CD4-positive, alpha-beta memory T cell (primary cell): ENCODE measurements around the gene RILPL1. TPM values are rescaled to one million over a fixed set of nuclear protein-coding genes. Genes with fewer than 3 reads are reported as not detected.

Experiments used
- CTCF ChIA-PET: fragments of 350-600 bp; sonication (Branson Sonifier 250); formaldehyde crosslinking; loops from one replicate; lab custom pipeline; 2021; ENCODE audit warnings: inconsistent platforms; ENCODE audit not compliant: partially characterized antibody; lab: Charles Lee
- POLR2A ChIA-PET: fragments of 350-600 bp; sonication (Branson Sonifier 250); formaldehyde crosslinking; loops from one replicate; lab custom pipeline; 2021; ENCODE audit not compliant: partially characterized antibody; lab: Charles Lee
- DNase-seq, 5 donors: peaks; one replicate each; pipeline versions ENCODE4 v3.0.0 to v3.0.0-alpha.2; 2020 to 2022; ENCODE audit warnings: mixed read lengths in 1 of 5
- H3K27ac ChIP-seq: one replicate; pipeline ENCODE4 v1.7.0; 2013; ENCODE audit warnings: low read depth, low read length
- H3K27me3 ChIP-seq: 2 replicates; pipeline ENCODE4 v1.7.0; 2013; ENCODE audit warnings: mild to moderate bottlenecking, low read length, moderate library complexity; ENCODE audit not compliant: insufficient read depth
- H3K36me3 ChIP-seq: 2 replicates; pipeline ENCODE4 v1.7.0; 2013; ENCODE audit warnings: mild to moderate bottlenecking, low read length, moderate library complexity; ENCODE audit not compliant: insufficient read depth
- H3K4me1 ChIP-seq: 2 replicates; pipeline ENCODE4 v1.7.0; 2013; ENCODE audit warnings: mild to moderate bottlenecking, low read length, moderate library complexity; ENCODE audit not compliant: insufficient read depth
- H3K4me3 ChIP-seq, 2 donors: one replicate each; pipeline ENCODE4 v1.7.0; 2013; ENCODE audit warnings: low read length in 2 of 2, mild to moderate bottlenecking in 1 of 2
- H3K9me3 ChIP-seq, 2 donors: one replicate each; pipeline ENCODE4 v1.7.0; 2013; ENCODE audit warnings: low read length in 2 of 2, control low read depth in 1 of 2; ENCODE audit not compliant: control insufficient read depth in 1 of 2
- H3K27ac Mint-ChIP-seq, 7 donors: one replicate each; pipeline ENCODE4 v1.8.0; 2020 to 2021; ENCODE audit warnings: mixed read lengths in 7 of 7, mild to moderate bottlenecking in 6 of 7, inconsistent platforms in 3 of 7, moderate library complexity in 3 of 7
- H3K27me3 Mint-ChIP-seq, 2 donors: one replicate each; pipeline ENCODE4 v1.8.0; 2020 to 2021; ENCODE audit warnings: mixed read lengths in 2 of 2
- H3K36me3 Mint-ChIP-seq, 2 donors: one replicate each; pipeline ENCODE4 v1.8.0; 2020 to 2021; ENCODE audit warnings: mixed read lengths in 2 of 2, inconsistent platforms in 1 of 2, mild to moderate bottlenecking in 1 of 2
- H3K4me1 Mint-ChIP-seq, 4 donors: one replicate each; pipeline ENCODE4 v1.8.0; 2020 to 2021; ENCODE audit warnings: mixed read lengths in 4 of 4, mild to moderate bottlenecking in 1 of 4
- H3K4me3 Mint-ChIP-seq, 8 donors: one replicate each; pipeline ENCODE4 v1.8.0; 2020 to 2021; ENCODE audit warnings: mixed read lengths in 8 of 8, mild to moderate bottlenecking in 7 of 8, moderate library complexity in 6 of 8, inconsistent platforms in 3 of 8
- H3K9me3 Mint-ChIP-seq, 8 donors: one replicate each; pipeline ENCODE4 v1.8.0; 2020 to 2021; ENCODE audit warnings: mixed read lengths in 8 of 8, mild to moderate bottlenecking in 5 of 8, inconsistent platforms in 3 of 8, moderate library complexity in 1 of 8
- intact Hi-C: fragments of 100-400 bp; cut with micrococcal nuclease; formaldehyde crosslinking; loops from one replicate; pipeline ENCODE4 v1.15.1; 2023
- polyA plus RNA-seq, 2 donors: library from polyadenylated mRNA; unstranded; fragments of 300-500 nt; fragmentation: Illumina TruSeq; gene quantifications; one replicate each; pipeline ENCODE4 v1.2.3, GENCODE V29; 2021
- total RNA-seq, 2 experiments: library from RNA; stranded (reverse); gene quantifications; one replicate each; pipeline ENCODE4 v1.2.3, GENCODE V29; 2021

The RILPL1 gene
- total and polyA plus RNA-seq, 4 experiments from 2014 or later: 0.54 to 8.5 (median 8.1) TPM; not detected in 1

GRCh38 chr12:123479442-123480180, 53.9 kb downstream of the RILPL1 start:
- intact Hi-C loops: loop anchor here (10.0 kb wide), 1 partner anchor 55 kb away; the partner anchor contains the start of gene RILPL1
- Mint-ChIP-seq H3K4me1 (peaks cover 25 to 51% (median 38%) of the 10 kb centered on the region in 4 donors), H3K9me3 (no peaks in the 10 kb centered on the region), H3K4me3 (peak overlapping the region in 3 of 8 donors; percentile 31 to 72 (median 48)), H3K36me3 (peaks cover 0 to 8% of the 10 kb centered on the region in 2 donors), H3K27ac (peak overlapping the region in 6 of 7 donors; percentile 32 to 89 (median 54)), H3K27me3 (no peaks in the 10 kb centered on the region)
- Histone ChIP-seq H3K4me3 (no peak overlapping the region), H3K36me3 (no peaks in the 10 kb centered on the region), H3K4me1 (peaks cover 31% of the 10 kb centered on the region), H3K9me3 (no peaks in the 10 kb centered on the region), H3K27ac (no peak overlapping the region), H3K27me3 (no peaks in the 10 kb centered on the region)
- ChIA-PET CTCF (no interaction called here), POLR2A (no interaction called here)
- DNase-seq: no peak

GRCh38 chr12:123478762-123479161, 54.8 kb downstream of the RILPL1 start:
- Mint-ChIP-seq H3K9me3 (no peaks in the 10 kb centered on the region), H3K27ac (peak overlapping the region in 2 of 7 donors; percentile 32 to 52), H3K27me3 (no peaks in the 10 kb centered on the region), H3K4me3 (no peak overlapping the region), H3K36me3 (peaks cover 0 to 8% of the 10 kb centered on the region in 2 donors), H3K4me1 (peaks cover 22 to 49% (median 35%) of the 10 kb centered on the region in 4 donors)
- no peaks in the 10 kb centered on the region for H3K9me3 ChIP-seq
- no peaks in the 10 kb centered on the region for H3K36me3 ChIP-seq
- peaks cover 31% of the 10 kb centered on the region for H3K4me1 ChIP-seq
- H3K27me3 ChIP-seq: no peaks in the 10 kb centered on the region
- intact Hi-C loops: loop anchor here (10.0 kb wide), 1 partner anchor 56 kb away; the partner anchor contains the start of gene RILPL1
- ChIA-PET POLR2A (no interaction called here), CTCF (no interaction called here)
- H3K4me3 ChIP-seq: no peak overlapping the region
- no peak for DNase-seq
- H3K27ac ChIP-seq: no peak overlapping the region

DNA sequence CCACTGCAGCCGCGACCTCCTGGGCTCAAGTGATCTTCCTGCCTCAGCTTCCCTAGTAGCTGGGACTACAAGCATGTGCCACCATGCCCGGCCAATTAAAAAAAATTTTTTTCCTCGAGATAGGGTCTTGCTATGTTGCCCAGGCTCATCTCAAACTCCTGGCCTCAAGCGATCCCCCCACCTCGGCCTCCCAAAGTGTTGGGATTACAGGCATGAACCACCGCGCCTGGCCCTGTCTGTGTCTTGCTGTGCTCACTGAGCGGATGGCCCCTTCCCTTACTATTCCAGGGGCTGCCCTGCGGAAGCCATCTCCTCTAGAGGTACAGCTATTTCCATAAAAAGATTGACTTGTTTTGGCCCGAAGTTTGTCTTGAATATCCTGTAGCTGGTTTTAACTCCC, 55.5 kb downstream of the RILPL1 start:
- peak overlapping the region in 2 of 7 donors; percentile 19 to 35 for H3K27ac Mint-ChIP-seq
- ChIA-PET CTCF (interaction anchor here (0.7 kb wide), 1 partner anchor 16 kb away, joined by 3 read pairs; no protein-coding TSS in a partner anchor), POLR2A (no interaction called here)
- no peak overlapping the region for H3K4me3 ChIP-seq
- no peak for DNase-seq
- no peak overlapping the region for H3K4me3 Mint-ChIP-seq
- no peaks in the 10 kb centered on the region for H3K27me3 Mint-ChIP-seq
- no peaks in the 10 kb centered on the region for H3K9me3 Mint-ChIP-seq
- H3K27ac ChIP-seq: no peak overlapping the region
- H3K4me1 Mint-ChIP-seq: peaks cover 20 to 43% (median 30%) of the 10 kb centered on the region in 4 donors
- intact Hi-C loops: loop anchor here (10.0 kb wide), 1 partner anchor 57 kb away; the partner anchor contains the start of gene RILPL1
- H3K9me3 ChIP-seq: no peaks in the 10 kb centered on the region
- H3K27me3 ChIP-seq: no peaks in the 10 kb centered on the region
- H3K36me3 Mint-ChIP-seq: peaks cover 0 to 8% of the 10 kb centered on the region in 2 donors
- peaks cover 28% of the 10 kb centered on the region for H3K4me1 ChIP-seq
- no peaks in the 10 kb centered on the region for H3K36me3 ChIP-seq

GRCh38 chr12:123475246-123475703, 58.2 kb downstream of the RILPL1 start:
- Histone ChIP-seq H3K36me3 (no peaks in the 10 kb centered on the region), H3K27ac (peak overlapping the region; percentile 13), H3K4me1 (peaks cover 24% of the 10 kb centered on the region), H3K4me3 (peak overlapping the region in 1 of 2 donors; percentile 13), H3K9me3 (no peaks in the 10 kb centered on the region), H3K27me3 (no peaks in the 10 kb centered on the region)
- Mint-ChIP-seq H3K4me1 (peaks cover 17 to 38% (median 28%) of the 10 kb centered on the region in 4 donors), H3K27ac (peak overlapping the region; percentile 86 to 96 (median 94)), H3K36me3 (peaks cover 12 to 23% of the 10 kb centered on the region in 2 donors), H3K9me3 (no peaks in the 10 kb centered on the region), H3K4me3 (peak overlapping the region; percentile 46 to 87 (median 76)), H3K27me3 (no peaks in the 10 kb centered on the region)
- ChIA-PET POLR2A (interaction anchor here (0.6 to 3.6 kb wide), 9 partner anchors 12 to 242 kb away, joined by 3 to 42 read pairs (median 8); partner anchors contain the start of genes KMT5A, MPHOSPH9, MTRFR and RILPL2), CTCF (interaction anchor here (0.8 to 1.3 kb wide), 3 partner anchors 11 to 88 kb away, joined by 3 read pairs; no protein-coding TSS in a partner anchor)
- intact Hi-C loops: loop anchor here (2.0 to 10.0 kb wide), 2 partner anchors 16 to 60 kb away; partner anchors contain the start of genes RILPL1 and SNRNP35
- no peak for DNase-seq

DNA sequence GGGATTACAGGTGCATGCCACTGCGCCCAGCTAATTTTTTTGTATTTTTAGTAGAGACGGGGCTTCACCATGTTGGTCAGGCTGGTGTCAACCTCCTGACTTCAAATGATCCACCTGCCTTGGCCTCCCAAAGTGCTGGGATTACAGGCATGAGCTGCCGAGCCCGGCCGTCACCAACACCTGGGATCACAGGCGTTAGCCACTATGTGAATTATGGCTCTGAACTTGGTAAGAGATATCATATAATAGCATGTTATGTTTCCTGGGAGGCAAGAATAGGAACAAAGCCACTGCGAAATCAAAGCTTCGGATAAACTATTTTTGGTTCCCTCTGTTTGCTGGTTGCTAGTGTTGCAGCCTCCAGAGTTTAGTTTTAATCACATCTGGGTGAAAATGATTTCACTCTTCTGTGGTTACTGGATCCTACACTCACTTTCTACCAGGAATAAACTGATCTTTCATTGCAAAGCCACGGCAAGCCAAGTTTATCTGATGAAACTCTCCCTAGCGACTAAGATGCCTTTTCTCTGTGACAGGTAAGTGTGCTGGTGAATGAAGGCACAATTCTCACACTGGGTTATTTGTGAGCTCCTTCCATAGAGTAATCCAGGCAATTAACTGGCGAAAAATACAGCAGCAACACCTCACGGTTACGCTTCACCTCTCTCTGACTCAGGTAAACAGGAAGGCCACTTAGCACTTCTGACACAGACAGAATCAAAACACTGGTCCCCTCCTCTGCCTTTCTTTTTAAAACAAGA, 58.9 kb downstream of the RILPL1 start:
- Histone ChIP-seq H3K36me3 (no peaks in the 10 kb centered on the region), H3K27me3 (no peaks in the 10 kb centered on the region), H3K4me1 (peaks cover 21% of the 10 kb centered on the region), H3K27ac (peak overlapping the region; percentile 13), H3K4me3 (no peak overlapping the region), H3K9me3 (no peaks in the 10 kb centered on the region)
- ChIA-PET POLR2A (interaction anchor here (0.9 to 3.6 kb wide), 10 partner anchors 10 to 241 kb away, joined by 3 to 42 read pairs (median 7); partner anchors contain the start of genes KMT5A, MPHOSPH9, MTRFR and RILPL2), CTCF (interaction anchor here (0.8 to 2.0 kb wide), 6 partner anchors 10 to 110 kb away, joined by 3 to 5 read pairs (median 4); partner anchors contain the start of gene RILPL2)
- peak in 4 of 5 donors; percentile 30 to 48 (median 42) for DNase-seq
- Mint-ChIP-seq H3K27me3 (no peaks in the 10 kb centered on the region), H3K27ac (peak overlapping the region; percentile 86 to 96 (median 94)), H3K4me3 (peak overlapping the region; percentile 46 to 87 (median 76)), H3K4me1 (peaks cover 17 to 32% (median 25%) of the 10 kb centered on the region in 4 donors), H3K36me3 (peaks cover 12 to 23% of the 10 kb centered on the region in 2 donors), H3K9me3 (no peaks in the 10 kb centered on the region)
- intact Hi-C loops: loop anchor here (2.0 to 10.0 kb wide), 2 partner anchors 16 to 60 kb away; partner anchors contain the start of genes RILPL1 and SNRNP35

DNA sequence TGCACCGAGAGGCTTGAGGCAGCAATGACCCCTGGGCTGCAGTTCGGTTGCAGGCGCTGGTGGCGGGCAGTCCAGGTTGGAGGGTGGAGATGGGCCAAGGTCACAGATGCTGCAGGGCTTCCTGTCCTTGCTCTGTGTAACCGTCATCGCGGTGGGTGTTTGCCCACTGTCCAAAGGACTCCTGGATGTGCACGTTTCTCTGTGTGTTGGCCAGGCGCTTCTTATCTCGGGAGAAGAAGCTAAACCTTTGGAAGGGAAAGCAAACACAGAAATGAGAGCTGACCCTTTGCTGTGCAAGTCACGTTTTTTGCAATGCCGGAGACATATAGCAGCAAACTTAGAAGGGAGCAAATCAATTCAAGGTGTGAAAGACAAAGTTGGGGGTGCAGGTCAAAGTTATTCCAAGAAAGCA, 61.1 kb downstream of the RILPL1 start:
- Mint-ChIP-seq H3K4me1 (peaks cover 16 to 36% (median 26%) of the 10 kb centered on the region in 4 donors), H3K9me3 (no peaks in the 10 kb centered on the region), H3K27ac (peak overlapping the region in 1 of 7 donors; percentile 40), H3K27me3 (no peaks in the 10 kb centered on the region), H3K36me3 (peaks cover 17 to 31% of the 10 kb centered on the region in 2 donors), H3K4me3 (no peak overlapping the region)
- no peak overlapping the region for H3K4me3 ChIP-seq
- ChIA-PET POLR2A (interaction anchor here (3.6 kb wide), 1 partner anchor 14 kb away, joined by 42 read pairs; the partner anchor contains the start of gene SNRNP35), CTCF (no interaction called here)
- DNase-seq: no peak
- H3K27ac ChIP-seq: no peak overlapping the region
- no peaks in the 10 kb centered on the region for H3K36me3 ChIP-seq
- no peaks in the 10 kb centered on the region for H3K9me3 ChIP-seq
- intact Hi-C loops: loop anchor here (10.0 kb wide), 1 partner anchor 62 kb away; the partner anchor contains the start of gene RILPL1
- no peaks in the 10 kb centered on the region for H3K27me3 ChIP-seq
- peaks cover 21% of the 10 kb centered on the region for H3K4me1 ChIP-seq
